ENCODE data around the gene SLC3A2. TPM values are rescaled to one million over a fixed set of nuclear protein-coding genes. Genes with fewer than 3 reads are reported as not detected.

The SLC3A2 gene
- total RNA-seq, 2 donors from 2014 or later: 138 to 739 TPM

DNA sequence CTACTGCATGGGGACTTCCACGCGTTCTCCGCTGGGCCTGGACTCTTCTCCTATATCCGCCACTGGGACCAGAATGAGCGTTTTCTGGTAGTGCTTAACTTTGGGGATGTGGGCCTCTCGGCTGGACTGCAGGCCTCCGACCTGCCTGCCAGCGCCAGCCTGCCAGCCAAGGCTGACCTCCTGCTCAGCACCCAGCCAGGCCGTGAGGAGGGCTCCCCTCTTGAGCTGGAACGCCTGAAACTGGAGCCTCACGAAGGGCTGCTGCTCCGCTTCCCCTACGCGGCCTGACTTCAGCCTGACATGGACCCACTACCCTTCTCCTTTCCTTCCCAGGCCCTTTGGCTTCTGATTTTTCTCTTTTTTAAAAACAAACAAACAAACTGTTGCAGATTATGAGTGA, 7.7 kb downstream of the SLC3A2 start:
- Histone ChIP-seq H3K27ac (no peak overlapping the region), H3K9me3 (no peaks in the 10 kb centered on the region), H3K27me3 (replicated peaks; ENCODE audit: insufficient read depth) (no peaks in the 10 kb centered on the region), H3K36me3 (peaks cover 59% of the 10 kb centered on the region), H3K4me3 (no peak overlapping the region), H3K4me1 (ENCODE audit: control insufficient read depth in 1 of 2, low read depth in 2 of 2) (peaks cover 7 to 26% of the 10 kb centered on the region in 2 donors)
- ATAC-seq (ENCODE audit: insufficient number of reproducible peaks, low FRiP score, low read depth): no peak
- TF ChIP-seq, protein P1, sequence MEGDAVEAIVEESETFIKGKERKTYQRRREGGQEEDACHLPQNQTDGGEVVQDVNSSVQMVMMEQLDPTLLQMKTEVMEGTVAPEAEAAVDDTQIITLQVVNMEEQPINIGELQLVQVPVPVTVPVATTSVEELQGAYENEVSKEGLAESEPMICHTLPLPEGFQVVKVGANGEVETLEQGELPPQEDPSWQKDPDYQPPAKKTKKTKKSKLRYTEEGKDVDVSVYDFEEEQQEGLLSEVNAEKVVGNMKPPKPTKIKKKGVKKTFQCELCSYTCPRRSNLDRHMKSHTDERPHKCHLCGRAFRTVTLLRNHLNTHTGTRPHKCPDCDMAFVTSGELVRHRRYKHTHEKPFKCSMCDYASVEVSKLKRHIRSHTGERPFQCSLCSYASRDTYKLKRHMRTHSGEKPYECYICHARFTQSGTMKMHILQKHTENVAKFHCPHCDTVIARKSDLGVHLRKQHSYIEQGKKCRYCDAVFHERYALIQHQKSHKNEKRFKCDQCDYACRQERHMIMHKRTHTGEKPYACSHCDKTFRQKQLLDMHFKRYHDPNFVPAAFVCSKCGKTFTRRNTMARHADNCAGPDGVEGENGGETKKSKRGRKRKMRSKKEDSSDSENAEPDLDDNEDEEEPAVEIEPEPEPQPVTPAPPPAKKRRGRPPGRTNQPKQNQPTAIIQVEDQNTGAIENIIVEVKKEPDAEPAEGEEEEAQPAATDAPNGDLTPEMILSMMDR (IDR thresholded peaks at IDR 0.05): no peak
- DNase-seq (ENCODE audit: low spot score): no peak

DNA sequence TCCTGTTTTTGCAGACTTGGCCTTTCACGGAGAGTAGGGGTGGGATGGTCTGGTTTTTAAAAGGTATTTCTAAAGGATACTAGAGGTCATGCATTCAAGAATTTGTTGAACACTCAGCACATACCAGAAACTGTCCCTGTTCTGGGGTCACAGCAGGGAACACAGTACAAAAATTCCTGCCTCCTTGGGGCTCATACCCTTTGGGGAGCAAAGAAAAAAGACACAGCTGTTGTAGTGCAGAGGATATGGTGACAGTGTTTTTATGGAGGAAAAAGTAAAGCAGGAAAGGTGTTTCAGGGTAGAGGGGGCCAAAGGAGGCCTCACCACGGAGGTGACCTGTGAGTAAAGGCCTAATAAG, 8.4 kb downstream of the SLC3A2 start:
- DNase-seq (ENCODE audit: low spot score) (no peak), ATAC-seq (ENCODE audit: insufficient number of reproducible peaks, low FRiP score, low read depth) (no peak)
- Histone ChIP-seq H3K9me3 (no peaks in the 10 kb centered on the region), H3K27me3 (replicated peaks; ENCODE audit: insufficient read depth) (no peaks in the 10 kb centered on the region), H3K4me3 (no peak overlapping the region), H3K27ac (no peak overlapping the region), H3K36me3 (peaks cover 52% of the 10 kb centered on the region), H3K4me1 (ENCODE audit: control insufficient read depth in 1 of 2, low read depth in 2 of 2) (peaks cover under 1 to 19% of the 10 kb centered on the region in 2 donors)
- TF ChIP-seq, protein P1 (IDR thresholded peaks at IDR 0.05): no peak

DNA sequence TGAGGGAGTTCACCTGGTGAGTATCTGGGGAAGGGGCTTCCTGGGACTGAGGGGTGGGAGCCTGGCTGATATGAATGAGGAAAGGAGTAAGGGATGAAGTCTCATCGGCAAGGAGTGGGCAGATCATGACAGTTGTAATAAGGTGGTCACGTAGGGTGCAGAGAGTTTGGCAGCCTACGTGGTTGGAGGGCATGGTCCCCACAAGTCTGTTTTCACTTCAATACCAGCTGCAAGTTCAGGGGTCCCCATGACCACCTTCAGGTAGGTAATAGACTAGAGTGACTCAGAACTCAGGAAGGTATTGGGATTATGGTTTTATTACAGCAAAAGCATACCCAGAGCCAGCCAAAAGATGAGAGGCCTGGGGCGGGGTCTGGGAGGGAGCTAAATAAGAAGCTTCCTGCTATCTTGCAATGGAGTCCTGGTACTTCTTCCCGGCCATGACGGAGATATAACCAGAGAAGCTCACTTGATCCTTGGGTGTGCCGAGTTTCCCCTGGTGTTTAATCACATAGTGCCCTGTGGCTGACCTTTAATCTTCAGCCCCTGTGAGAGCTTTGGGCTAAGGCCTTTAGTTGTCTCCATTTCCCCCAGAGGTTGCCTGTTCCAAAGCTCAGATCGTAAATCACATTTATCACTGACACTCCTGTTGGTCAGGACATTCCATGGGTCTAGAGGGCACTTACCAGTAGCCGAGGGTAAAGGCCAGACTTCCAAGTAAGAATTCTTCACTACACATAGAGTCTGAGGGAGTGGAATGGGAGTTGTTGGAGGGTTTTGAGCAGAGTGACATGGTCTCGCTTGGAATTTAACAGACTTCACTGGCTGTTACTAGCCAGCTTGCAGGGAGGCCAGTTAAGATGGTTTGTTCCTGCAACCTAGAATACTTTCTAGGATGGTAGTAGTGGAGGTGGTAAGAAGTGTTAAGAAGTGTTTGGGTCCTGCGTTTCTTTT, 9.1 kb downstream of the SLC3A2 start:
- Histone ChIP-seq H3K4me1 (ENCODE audit: control insufficient read depth in 1 of 2, low read depth in 2 of 2) (peaks cover 0 to 14% of the 10 kb centered on the region in 2 donors), H3K4me3 (no peak overlapping the region), H3K27ac (no peak overlapping the region), H3K36me3 (peaks cover 47% of the 10 kb centered on the region), H3K27me3 (replicated peaks; ENCODE audit: insufficient read depth) (no peaks in the 10 kb centered on the region), H3K9me3 (no peaks in the 10 kb centered on the region)
- DNase-seq (ENCODE audit: low spot score) (no peak), ATAC-seq (ENCODE audit: insufficient number of reproducible peaks, low FRiP score, low read depth) (no peak)
- TF ChIP-seq, protein P1 (IDR thresholded peaks at IDR 0.05): no peak

DNA sequence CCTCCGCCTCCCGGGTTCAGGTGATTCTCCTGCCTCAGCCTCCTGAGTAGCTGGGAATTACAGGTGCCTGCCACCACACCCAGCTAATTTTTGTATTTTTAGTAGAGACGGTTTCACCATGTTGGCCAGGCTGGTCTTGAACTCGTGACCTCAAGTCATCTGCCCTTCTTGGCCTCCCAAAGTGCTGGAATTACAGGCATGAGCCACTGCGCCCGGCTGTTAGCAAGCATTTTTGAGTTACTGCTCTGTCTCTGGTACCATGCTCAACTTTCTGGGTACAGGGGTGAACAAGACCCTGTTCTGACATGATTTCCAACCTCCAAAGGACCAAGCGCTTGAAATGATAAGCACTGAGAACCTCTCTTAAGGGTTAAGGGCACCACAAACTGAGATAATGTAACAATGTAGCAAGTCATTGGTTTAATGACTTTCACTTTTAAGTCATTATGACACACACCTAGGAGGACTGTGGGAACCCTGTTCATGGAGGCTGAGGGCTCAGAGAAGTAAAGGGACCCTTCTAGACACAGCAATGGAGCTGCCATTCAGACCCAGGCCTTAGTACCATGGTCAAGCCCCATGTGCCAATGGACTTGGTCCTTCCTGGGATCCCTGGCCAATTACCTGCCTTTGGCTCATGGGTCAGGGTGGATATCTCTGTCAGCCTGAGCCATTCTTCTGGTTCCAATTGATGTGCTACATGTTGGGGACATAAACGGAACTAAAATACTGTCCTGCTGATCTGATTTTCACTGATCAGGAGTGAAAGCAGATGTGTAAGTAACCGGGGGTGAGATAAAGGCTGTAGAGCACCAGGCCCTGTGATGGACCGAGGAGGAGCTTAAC, 11.6 kb downstream of the SLC3A2 start:
- Histone ChIP-seq H3K4me3 (no peak overlapping the region), H3K4me1 (ENCODE audit: control insufficient read depth in 1 of 2, low read depth in 2 of 2) (no peaks in the 10 kb centered on the region), H3K36me3 (peaks cover 22% of the 10 kb centered on the region), H3K27me3 (replicated peaks; ENCODE audit: insufficient read depth) (no peaks in the 10 kb centered on the region), H3K27ac (no peak overlapping the region), H3K9me3 (no peaks in the 10 kb centered on the region)
- no peak for DNase-seq (ENCODE audit: low spot score)
- ATAC-seq (ENCODE audit: insufficient number of reproducible peaks, low FRiP score, low read depth): no peak
- TF ChIP-seq, protein P1 (IDR thresholded peaks at IDR 0.05): no peak

DNA sequence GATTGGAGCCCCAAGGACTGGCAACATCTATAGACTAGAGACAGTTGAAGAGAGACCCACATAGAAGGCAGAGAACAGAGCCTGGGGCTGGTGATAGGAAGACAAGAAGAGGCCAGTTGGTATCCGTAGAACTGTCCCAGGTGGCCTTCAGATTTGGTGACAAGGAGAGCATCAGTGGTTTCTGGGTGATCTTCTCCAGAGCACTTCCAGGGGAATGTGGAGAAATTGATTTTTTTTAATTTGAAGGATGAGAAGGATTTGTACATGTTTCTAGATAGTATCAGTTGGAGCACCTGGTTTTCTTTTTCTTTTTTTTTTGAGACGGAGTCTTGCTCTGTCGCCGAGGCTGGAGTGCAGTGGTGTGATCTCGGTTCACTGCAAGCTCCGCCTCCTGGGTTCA, 14.8 kb downstream of the SLC3A2 start:
- no peaks in the 10 kb centered on the region for H3K4me1 ChIP-seq (ENCODE audit: control insufficient read depth in 1 of 2, low read depth in 2 of 2)
- no peak overlapping the region for H3K27ac ChIP-seq
- no peaks in the 10 kb centered on the region for H3K27me3 ChIP-seq (replicated peaks; ENCODE audit: insufficient read depth)
- DNase-seq (ENCODE audit: low spot score): no peak
- no peak for ATAC-seq (ENCODE audit: insufficient number of reproducible peaks, low FRiP score, low read depth)
- H3K4me3 ChIP-seq: no peak overlapping the region
- TF ChIP-seq, protein P1 (IDR thresholded peaks at IDR 0.05): no peak
- H3K9me3 ChIP-seq: no peaks in the 10 kb centered on the region
- H3K36me3 ChIP-seq: no peaks in the 10 kb centered on the region

All from thoracic aorta (tissue), 2 donors.